ENCODE measurements around the gene RALGAPA2.
A peak's percentile ranks its signal among the peaks of the same experiment; 100 is the strongest.
"Not testable (repeated sequence)": the region's sequence is repeated elsewhere in the genome, so short reads cannot be mapped to it uniquely, and the experiment has no call there.

Gene RALGAPA2

GRCh38 chr20:20360464-20360863 lies 352.0 kb downstream of the RALGAPA2 start:
- DNase-seq, result peak; percentile 65 to 88

GRCh38 chr20:20359628-20360027 lies 352.8 kb downstream of the RALGAPA2 start:
- no peak for DNase-seq

GRCh38 chr20:20358801-20359200 lies 353.6 kb downstream of the RALGAPA2 start:
- no peak for DNase-seq

- not testable (repeated sequence) for DNase-seq
Measured at GRCh38 chr20:20355503-20355902, 356.9 kb downstream of the RALGAPA2 start.

- no peak for DNase-seq
Measured at GRCh38 chr20:20353576-20353975, 358.9 kb downstream of the RALGAPA2 start.

- no peak for DNase-seq
Measured at GRCh38 chr20:20344476-20344875, 368.0 kb downstream of the RALGAPA2 start.

GRCh38 chr20:20343932-20344331 lies 368.5 kb downstream of the RALGAPA2 start:
- no peak for DNase-seq
